SH-SY5Y (cell line): ENCODE measurements around the gene ANKRD16.

Source experiments
- GATA2 ChIP-seq: IDR thresholded peaks from 2 replicates; pipeline ENCODE4 v1.6.1; 2011; ENCODE audit warnings: mild to moderate bottlenecking, low read depth, low read length
- GATA3 ChIP-seq: IDR thresholded peaks from 2 replicates; pipeline ENCODE4 v1.6.1; 2011; ENCODE audit warnings: low read depth, mild to moderate bottlenecking, low read length, moderate library complexity

- TF ChIP-seq GATA2 (no peak), GATA3 (no peak)
These were observed 77.2 kb downstream of the ANKRD16 start for GRCh38 chr10:5812283-5813090.
